ENCODE data around the gene STING1.
"Not testable (repeated sequence)": the region's sequence is repeated elsewhere in the genome, so short reads cannot be mapped to it uniquely, and the experiment has no call there.

GRCh38 chr5:139527896-139528467, 45.4 kb upstream of the STING1 start:
- not testable (repeated sequence) for TF ChIP-seq POLR2AphosphoS5 (IDR thresholded peaks at IDR 0.05; ENCODE audit: borderline replicate concordance, low read depth, low read length); EZH2 (IDR thresholded peaks at IDR 0.05)

Measured in SK-N-MC (cell line).